Fibroblast of lung (primary cell): Measurements from ENCODE around the gene MYO18A.

Experiments
- EZH2 ChIP-seq: IDR thresholded peaks from 2 replicates; pipeline ENCODE4 v1.5.1; 2012; ENCODE audit warnings: low read length, control low read depth, mild to moderate bottlenecking; ENCODE audit errors: missing control alignments
- TF ChIP-seq, protein P1 (sequence below), 2 donors: IDR thresholded peaks in 1 of 2; conservative IDR thresholded peaks in 1 of 2; 1 replicate in 1 of 2; 2 replicates in 1 of 2; pipeline ENCODE4 v1.5.1; 2011 to 2012; ENCODE audit warnings: low read length in 2 of 2, control low read depth in 1 of 2, inconsistent platforms in 1 of 2, low read depth in 1 of 2, mild to moderate bottlenecking in 1 of 2

- TF ChIP-seq, protein P1, sequence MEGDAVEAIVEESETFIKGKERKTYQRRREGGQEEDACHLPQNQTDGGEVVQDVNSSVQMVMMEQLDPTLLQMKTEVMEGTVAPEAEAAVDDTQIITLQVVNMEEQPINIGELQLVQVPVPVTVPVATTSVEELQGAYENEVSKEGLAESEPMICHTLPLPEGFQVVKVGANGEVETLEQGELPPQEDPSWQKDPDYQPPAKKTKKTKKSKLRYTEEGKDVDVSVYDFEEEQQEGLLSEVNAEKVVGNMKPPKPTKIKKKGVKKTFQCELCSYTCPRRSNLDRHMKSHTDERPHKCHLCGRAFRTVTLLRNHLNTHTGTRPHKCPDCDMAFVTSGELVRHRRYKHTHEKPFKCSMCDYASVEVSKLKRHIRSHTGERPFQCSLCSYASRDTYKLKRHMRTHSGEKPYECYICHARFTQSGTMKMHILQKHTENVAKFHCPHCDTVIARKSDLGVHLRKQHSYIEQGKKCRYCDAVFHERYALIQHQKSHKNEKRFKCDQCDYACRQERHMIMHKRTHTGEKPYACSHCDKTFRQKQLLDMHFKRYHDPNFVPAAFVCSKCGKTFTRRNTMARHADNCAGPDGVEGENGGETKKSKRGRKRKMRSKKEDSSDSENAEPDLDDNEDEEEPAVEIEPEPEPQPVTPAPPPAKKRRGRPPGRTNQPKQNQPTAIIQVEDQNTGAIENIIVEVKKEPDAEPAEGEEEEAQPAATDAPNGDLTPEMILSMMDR (conservative IDR thresholded peaks at IDR 0.05 in 1 of 2, IDR thresholded peaks at IDR 0.05 in 1 of 2; ENCODE audit: low read depth in 1 of 2, low read length in 2 of 2): no peak
- TF ChIP-seq EZH2: no peak
Measured at GRCh38 chr17:29102046-29102445, 78.2 kb downstream of the MYO18A start.
